GM19328 (cell line): Measurements from ENCODE around the gene PLD5.
"Not testable (repeated sequence)": the region's sequence is repeated elsewhere in the genome, so short reads cannot be mapped to it uniquely, and the experiment has no call there.

Source experiments
- ATAC-seq: cut with Tn5 transposase; IDR thresholded peaks from one replicate; pipeline ENCODE4 v1.9.1; 2021; ENCODE audit warnings: mild to moderate bottlenecking, moderate library complexity; ENCODE audit not compliant: unreplicated experiment

PLD5 gene

DNA sequence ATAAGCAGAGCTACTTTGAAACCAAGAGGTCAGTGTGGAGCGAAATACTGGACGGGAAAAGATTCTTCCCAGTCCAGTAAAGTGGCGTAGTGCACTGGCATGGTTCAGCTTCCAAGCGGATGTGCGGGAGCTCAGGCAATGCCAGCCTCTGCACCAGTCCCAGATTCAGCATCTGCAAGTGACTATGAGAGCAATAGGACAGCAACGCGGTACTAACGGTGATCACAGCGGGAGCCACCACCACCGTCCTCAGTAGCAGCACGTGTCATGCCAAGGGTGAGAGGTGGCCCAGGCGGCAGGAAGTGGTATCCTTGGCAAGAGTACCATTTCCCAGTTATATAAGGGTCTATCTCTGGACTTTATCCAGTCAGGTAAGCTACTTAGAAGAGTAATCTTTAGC lies 17.8 kb downstream of the PLD5 start:
- no peak for ATAC-seq

DNA sequence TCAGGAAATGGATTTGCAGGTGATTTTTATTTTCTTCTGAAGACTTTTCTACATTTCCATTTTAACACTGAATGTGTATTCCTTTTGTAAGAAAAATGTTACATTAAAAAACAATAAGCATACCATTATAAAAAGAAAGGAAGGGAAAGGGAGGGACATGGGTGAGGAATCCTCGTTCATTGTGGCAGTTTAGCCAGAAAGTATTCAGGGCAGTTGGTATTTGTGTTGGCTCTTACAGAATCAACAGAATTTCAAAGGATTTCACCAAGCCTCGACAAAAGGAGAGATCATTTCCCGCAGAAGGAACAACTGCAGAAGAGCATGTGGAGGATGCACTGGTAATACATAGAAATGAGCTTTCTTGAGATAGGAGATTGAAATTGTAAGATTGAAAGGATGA lies 35.0 kb downstream of the PLD5 start:
- ATAC-seq, result no peak

DNA sequence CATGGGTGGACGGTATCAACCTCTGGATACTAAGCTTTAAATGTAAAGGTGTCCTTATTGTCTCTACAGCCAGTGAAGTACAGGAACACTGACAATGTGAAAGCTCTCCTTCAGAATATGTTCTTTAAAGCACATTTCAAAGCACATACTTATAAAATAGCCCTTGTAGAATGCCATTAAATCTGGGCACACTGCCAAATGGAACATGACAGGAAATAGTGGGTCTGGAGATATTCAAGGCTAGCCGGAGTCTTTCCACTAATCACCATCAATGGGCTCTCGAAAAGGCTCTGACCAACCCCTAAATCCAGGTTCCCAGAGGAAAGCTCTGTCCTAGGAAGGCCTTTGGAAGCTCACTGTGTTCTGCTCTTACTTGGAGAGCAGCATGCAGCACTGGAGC lies 46.6 kb downstream of the PLD5 start:
- no peak for ATAC-seq

DNA sequence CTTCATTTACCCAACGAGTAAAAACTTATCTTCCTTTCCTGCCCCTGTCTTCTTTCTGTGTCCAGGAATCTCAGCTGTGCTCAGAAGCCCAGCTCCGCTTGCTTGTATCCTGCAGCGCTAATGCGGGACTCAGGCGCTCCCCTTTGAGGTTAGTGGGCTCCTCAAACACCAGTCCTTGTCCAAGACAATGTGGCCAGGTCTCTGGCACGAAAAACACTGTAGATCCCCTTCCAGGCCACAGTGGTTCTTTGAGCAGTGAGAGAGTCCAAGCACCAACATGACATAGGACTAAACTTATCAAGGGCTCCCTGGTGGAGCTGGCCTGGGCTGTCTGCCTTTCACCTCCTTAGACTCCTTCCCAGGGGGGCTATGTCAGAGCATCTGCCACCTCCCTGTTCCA lies 53.7 kb downstream of the PLD5 start:
- ATAC-seq, result no peak

DNA sequence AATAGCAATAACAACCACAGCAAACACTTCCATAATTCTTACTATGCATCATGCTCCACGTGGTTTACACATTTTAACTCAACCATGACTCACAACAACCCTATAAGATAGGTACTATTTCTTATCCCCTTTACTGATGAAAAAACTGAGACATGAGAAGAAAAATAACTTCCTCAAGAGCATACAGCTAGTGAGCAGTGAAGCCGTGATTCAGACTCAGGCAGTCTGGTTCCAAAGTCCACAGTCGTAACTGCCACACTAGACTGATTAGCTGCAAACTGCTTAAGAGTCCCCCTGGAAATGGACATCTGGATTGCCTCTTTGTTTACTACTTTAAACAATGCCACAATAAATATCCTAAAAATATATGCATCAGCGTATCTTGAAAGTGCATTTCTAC lies 55.7 kb downstream of the PLD5 start:
- ATAC-seq, result no peak

DNA sequence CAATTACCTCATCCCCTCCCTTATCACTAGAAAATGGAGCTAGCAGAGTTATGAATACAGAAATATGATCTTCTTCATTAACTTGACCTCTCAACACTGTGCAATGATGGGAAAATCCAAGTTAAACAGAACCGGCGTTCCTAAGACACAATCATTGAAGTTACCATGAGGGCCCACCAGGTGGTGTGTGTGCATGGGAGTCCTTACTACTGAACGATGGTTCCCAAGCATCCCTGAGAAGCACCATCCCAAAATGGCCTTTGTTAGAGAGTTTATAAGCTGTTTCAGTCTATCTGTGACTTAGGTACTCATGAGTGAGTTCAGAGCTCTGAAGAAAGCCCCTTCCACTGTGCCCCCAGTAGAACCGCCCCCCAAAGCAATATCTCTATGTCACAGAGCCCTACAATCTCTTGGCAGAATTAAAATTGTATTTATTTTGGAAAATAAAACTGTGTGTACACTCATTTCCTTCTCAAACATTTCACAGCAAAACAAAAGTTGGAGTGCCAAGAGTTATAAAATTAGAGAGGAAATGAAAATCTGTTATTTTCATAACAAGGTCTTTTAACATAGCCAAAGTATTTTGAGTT lies 56.8 kb downstream of the PLD5 start:
- no peak for ATAC-seq

DNA sequence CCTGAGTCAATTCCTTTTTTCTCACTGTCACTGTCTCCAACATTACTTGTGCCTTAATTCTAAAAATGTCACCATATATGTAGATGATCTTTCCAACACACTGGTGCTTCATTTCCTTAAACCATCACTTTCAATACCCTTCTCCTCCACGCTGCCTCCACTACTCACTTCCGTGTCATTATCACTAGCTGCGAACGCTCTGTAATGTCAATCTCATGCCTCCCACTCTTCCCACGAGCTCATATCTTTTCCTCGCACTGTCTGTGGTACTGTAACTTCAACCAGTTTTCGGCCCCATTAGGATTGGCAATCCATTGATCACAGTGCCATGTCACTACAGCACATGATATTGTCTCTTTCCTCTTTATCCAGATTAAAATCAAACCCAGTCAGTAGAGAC lies 61.6 kb downstream of the PLD5 start:
- no peak for ATAC-seq

- not testable (repeated sequence) for ATAC-seq
These were observed 64.8 kb downstream of the PLD5 start for GRCh38 chr1:242459740-242460139.

DNA sequence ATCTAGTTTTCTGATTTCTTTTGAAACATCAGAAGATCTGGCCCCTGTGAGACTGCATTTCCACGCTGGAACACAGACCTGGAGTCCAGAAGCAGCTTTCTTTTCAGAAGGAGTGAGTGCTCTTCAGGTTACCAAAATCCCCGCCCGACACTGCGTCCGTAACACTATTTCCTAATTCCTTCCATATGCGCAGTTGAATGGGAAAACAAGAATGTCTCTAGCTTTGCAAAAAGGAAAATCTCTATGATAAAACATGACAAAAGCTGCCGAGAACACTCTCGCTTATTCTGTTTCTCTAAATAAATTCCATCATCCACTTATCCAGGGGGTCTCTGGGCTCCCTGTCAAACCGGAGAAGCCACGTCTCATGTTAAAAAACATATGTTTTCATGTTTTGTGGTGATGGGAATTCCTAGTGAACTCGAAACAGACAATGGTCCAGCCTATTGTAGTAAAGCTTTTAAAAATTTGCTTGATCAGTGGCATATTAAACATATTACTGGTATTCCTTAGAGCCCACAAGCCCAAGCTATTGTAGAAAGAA lies 67.7 kb downstream of the PLD5 start:
- no peak for ATAC-seq

GRCh38 chr1:242455052-242455361 lies 69.5 kb downstream of the PLD5 start:
- no peak for ATAC-seq

DNA sequence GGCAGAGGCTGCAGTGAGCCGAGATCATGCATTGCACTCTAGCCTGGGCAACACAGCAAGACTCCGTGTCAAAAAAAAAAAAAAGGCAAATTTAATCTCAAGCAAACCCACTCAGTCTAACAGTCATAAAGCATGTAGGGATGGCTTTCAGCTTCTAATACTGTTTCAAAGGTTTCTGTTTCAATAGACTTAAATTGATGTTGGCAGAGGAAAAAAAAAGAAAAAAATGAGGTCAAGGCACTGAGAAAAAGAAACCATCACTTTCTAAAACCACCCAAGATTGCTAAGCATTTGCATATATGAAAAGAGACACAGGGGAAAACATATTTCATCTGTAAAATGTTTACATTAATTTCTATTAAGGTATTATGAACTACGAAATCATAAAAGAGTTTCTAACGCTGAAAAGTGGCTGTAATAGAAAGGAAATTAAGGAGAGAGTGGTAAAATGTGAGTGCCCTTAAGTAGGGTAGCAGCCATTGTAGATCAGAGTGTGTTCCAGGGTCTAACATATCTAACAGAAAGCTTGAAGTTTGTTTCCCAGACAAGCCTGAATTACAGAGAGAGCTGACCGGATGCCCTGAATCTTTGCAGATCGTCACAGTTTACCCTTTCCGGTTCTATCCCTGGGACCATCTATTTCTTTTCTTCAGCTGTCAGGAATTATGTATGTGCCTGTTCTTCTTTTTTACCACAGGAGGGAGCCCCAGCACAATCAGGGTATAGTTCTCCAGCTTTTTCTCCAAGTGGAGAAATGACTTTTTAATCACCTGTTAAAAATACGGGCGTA lies 70.0 kb downstream of the PLD5 start:
- ATAC-seq, result peak; percentile 69

DNA sequence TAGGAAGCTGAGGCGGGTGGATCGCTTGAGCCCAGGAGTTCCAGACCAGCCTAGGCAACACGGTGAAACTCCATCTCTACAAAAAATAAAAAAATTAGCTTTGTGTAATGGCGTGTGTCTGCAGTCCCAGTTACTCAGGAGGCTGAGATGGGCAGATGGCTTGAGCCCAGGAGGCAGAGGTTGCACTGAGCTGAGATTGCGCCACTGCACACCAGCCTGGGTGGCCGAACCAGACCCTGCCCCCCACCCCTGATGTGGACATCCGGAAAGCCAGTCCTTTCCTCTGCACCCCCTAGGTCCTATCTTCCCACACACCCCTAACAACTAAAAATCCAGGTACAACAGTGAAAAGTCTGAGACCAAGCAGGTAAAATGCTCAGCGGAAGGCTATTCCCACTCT lies 71.9 kb downstream of the PLD5 start:
- ATAC-seq, result no peak

- no peak for ATAC-seq
These were observed 74.8 kb downstream of the PLD5 start for GRCh38 chr1:242449661-242450060.

DNA sequence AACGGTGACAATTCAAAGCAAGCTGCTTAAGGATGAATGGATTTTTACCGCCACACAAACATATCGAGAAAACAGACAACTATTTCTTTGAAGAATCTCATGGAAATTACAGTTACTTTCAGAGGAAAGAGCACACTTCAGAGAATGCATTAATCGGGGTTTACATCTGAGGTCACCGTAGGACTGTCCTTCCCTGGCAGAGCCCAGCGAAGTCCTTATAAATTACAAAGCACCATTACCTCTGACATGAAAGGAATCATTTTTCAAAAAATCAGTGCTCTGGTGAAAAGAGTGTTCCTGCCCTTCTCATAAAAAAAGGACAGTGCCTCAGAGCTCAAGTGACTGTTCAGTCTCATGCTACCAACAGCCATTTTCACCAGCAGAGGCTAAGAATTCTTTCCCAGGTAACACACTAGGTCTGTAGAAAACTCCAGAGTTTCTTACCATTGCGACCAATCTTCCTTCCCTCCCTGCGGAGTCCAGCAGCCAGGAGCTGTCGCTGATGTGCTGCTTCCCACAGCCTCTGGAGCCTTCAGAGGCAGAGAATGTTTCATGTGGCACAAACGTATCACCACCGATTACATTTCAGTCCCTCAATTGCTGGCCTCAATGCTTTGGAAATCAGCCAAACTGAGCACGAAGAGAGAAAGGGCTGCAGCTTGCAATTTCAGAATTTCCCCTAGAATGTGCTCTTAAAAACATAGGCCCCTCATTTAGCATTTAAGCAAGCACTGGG lies 75.4 kb downstream of the PLD5 start:
- ATAC-seq, result no peak

GRCh38 chr1:242447689-242448088 lies 76.8 kb downstream of the PLD5 start:
- no peak for ATAC-seq

GRCh38 chr1:242440757-242441156 lies 83.7 kb downstream of the PLD5 start:
- no peak for ATAC-seq

DNA sequence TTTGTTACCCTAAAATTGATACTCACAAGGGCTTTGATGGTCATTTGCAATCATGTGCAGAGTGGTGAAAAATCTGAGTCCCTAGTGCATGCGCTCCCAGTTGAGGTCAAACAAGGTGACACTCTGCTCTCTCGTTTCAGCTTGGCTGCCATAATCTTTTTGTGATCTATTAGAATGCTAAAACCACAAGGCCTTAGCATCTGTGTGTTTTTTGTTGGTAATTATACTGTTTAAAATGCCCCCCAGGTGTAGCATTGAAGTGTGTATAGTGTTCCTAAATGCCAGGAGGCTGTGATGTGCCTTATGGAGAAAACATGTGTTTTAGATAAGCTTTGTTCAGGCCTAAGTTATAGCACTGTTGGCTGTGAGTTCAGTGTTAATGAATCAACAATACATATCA lies 89.3 kb downstream of the PLD5 start:
- ATAC-seq, result no peak

DNA sequence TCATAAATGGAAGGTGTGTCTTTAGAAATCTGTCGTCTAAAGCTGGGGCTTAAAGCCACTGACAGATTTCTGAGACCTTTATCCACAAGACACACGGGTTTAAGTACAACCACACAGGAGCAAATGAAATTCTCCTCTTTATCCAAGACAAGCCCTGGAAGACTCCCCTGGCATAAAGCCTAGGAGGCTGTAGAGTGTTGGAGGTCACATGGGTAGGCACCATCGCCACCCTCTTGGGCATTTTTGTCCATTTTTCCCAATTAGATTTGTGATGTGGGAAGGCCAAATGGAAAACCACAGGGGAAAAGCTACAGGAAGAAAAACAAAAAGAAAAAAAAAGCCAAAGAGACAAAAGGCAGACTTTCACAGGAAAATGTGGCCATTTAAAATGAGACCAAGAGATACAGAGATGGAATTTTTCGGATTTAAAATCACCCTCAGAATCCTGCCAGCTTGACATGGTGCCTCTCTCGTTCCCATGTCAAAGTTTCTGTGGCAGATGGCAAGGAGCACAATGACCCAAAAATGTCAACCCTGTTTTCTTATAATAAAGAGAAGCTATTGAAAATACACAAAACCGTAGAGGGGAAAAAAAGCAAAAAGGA lies 91.9 kb downstream of the PLD5 start:
- no peak for ATAC-seq

DNA sequence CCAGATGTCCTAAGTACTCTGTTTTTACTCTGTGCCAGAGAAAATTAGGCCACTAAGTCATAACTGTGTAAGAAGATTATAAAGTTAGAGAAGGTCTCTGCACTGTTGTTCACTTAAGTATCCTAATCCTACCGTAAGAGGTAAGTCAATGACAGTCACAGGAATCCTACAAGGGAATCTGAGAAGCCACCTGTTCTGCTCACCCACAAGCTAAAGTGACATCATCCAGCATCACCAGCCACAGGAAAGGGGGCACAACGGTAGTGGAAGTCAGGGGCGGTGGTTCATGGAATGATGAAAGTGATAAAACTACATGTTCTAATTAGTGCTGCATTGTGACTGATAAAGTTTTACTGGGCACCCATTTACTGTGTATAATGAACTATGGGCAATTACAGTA lies 92.7 kb downstream of the PLD5 start:
- ATAC-seq, result no peak

GRCh38 chr1:242430956-242431355 lies 93.5 kb downstream of the PLD5 start:
- no peak for ATAC-seq

DNA sequence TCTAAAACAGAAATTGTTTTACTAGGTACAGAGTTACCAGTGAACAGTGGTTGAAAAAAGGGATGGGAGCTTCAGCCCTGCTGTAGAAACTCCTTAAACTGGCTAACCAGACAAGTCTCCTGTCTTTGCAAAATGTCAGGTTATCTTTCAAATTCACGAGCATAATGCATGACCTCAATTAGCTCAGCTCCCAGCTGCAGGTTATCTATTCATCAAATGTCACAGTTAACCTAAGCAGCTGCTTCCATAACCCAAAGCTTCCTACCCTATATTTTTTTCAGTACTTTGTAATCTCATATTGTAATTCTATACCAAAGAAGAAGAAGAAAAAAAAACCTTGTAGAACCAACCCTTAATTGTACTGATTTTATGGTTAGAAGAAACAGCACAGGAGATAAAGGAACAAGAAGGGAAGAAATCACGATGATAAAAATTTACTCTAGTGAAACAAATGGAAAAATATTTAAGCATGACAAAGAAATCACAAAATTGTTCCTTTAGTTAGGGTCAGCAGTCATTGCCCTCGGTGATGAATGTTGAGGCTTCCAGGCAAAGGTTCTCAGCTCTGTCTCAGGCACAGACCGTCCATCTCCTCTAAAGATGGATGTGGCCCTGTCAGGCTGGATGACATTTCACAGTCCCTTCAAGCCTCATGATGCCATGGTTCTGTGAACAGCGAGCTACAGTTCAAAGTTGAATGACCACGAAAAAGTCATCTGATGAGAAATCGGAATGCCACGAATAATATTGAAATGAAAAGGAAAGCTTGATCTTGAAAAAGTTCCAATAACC lies 95.9 kb downstream of the PLD5 start:
- no peak for ATAC-seq
